ENCODE measurements around the gene CNOT1. TPM values are rescaled to one million over a fixed set of nuclear protein-coding genes. Genes with fewer than 3 reads are reported as not detected.

CNOT1 gene
- total and polyA plus RNA-seq, 4 donors, result 34.0 to 131 (median 78.5) TPM

- TF ChIP-seq HNF4G (IDR thresholded peaks at IDR 0.05) (no peak), GABPA (IDR thresholded peaks at IDR 0.05 in 1 of 2, conservative IDR thresholded peaks at IDR 0.05 in 1 of 2) (no peak), EGR1 (IDR thresholded peaks at IDR 0.05; ENCODE audit: low read depth in 2 of 2) (no peak), RAD21 (IDR thresholded peaks at IDR 0.05) (no peak), MAX (IDR thresholded peaks at IDR 0.05) (no peak), ATF3 (IDR thresholded peaks at IDR 0.05) (no peak), CTCF (IDR thresholded peaks at IDR 0.05; ENCODE audit: low read depth, low read length, missing input control) (no peak), HNF4A (conservative IDR thresholded peaks at IDR 0.05) (no peak), NR2F2 (IDR thresholded peaks at IDR 0.05) (no peak), SP1 (IDR thresholded peaks at IDR 0.05) (no peak), FOXA1 (IDR thresholded peaks at IDR 0.05) (no peak), FOXA2 (IDR thresholded peaks at IDR 0.05) (no peak), TAF1 (conservative IDR thresholded peaks at IDR 0.05) (no peak), RXRA (IDR thresholded peaks at IDR 0.05) (no peak), YY1 (IDR thresholded peaks at IDR 0.05) (no peak), JUND (IDR thresholded peaks at IDR 0.05) (no peak)
- TF ChIP-seq, protein P1, sequence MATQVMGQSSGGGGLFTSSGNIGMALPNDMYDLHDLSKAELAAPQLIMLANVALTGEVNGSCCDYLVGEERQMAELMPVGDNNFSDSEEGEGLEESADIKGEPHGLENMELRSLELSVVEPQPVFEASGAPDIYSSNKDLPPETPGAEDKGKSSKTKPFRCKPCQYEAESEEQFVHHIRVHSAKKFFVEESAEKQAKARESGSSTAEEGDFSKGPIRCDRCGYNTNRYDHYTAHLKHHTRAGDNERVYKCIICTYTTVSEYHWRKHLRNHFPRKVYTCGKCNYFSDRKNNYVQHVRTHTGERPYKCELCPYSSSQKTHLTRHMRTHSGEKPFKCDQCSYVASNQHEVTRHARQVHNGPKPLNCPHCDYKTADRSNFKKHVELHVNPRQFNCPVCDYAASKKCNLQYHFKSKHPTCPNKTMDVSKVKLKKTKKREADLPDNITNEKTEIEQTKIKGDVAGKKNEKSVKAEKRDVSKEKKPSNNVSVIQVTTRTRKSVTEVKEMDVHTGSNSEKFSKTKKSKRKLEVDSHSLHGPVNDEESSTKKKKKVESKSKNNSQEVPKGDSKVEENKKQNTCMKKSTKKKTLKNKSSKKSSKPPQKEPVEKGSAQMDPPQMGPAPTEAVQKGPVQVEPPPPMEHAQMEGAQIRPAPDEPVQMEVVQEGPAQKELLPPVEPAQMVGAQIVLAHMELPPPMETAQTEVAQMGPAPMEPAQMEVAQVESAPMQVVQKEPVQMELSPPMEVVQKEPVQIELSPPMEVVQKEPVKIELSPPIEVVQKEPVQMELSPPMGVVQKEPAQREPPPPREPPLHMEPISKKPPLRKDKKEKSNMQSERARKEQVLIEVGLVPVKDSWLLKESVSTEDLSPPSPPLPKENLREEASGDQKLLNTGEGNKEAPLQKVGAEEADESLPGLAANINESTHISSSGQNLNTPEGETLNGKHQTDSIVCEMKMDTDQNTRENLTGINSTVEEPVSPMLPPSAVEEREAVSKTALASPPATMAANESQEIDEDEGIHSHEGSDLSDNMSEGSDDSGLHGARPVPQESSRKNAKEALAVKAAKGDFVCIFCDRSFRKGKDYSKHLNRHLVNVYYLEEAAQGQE (IDR thresholded peaks at IDR 0.05), result no peak
- TF ChIP-seq, protein P2, sequence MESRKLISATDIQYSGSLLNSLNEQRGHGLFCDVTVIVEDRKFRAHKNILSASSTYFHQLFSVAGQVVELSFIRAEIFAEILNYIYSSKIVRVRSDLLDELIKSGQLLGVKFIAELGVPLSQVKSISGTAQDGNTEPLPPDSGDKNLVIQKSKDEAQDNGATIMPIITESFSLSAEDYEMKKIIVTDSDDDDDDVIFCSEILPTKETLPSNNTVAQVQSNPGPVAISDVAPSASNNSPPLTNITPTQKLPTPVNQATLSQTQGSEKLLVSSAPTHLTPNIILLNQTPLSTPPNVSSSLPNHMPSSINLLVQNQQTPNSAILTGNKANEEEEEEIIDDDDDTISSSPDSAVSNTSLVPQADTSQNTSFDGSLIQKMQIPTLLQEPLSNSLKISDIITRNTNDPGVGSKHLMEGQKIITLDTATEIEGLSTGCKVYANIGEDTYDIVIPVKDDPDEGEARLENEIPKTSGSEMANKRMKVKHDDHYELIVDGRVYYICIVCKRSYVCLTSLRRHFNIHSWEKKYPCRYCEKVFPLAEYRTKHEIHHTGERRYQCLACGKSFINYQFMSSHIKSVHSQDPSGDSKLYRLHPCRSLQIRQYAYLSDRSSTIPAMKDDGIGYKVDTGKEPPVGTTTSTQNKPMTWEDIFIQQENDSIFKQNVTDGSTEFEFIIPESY (IDR thresholded peaks at IDR 0.05), result no peak
These were observed 136.9 kb downstream of the CNOT1 start for GRCh38 chr16:58492735-58493134.

More at GRCh38 chr16:58492735-58493134, 136.9 kb downstream of the CNOT1 start:
- DNase-seq (ENCODE audit: low spot score), result no peak
- H3K4me1 ChIP-seq (ENCODE audit: control insufficient read depth in 4 of 4, insufficient read depth in 4 of 4, low read length in 3 of 4), result peaks cover 0 to 3% (median 0%) of the 10 kb centered on the region in 4 donors
- H3K9ac ChIP-seq (ENCODE audit: low read depth in 1 of 2, low read length in 2 of 2), result no peak overlapping the region
- no peaks in the 10 kb centered on the region for H3K27me3 ChIP-seq (ENCODE audit: control insufficient read depth in 4 of 4, insufficient read depth in 4 of 4, low read length in 3 of 4)
- H3K4me3 ChIP-seq (ENCODE audit: low read depth in 1 of 3, low read length in 3 of 3), result no peak overlapping the region
- no peaks in the 10 kb centered on the region for H3K36me3 ChIP-seq (ENCODE audit: control insufficient read depth in 4 of 4, insufficient read depth in 3 of 4, low read depth in 1 of 4, low read length in 3 of 4)
- WGBS, result 54% methylated on average over 5 of the region's 5 CpGs
- H3K27ac ChIP-seq (ENCODE audit: low read depth in 1 of 2, low read length in 2 of 2), result no peak overlapping the region
- no peaks in the 10 kb centered on the region for H3K9me3 ChIP-seq (ENCODE audit: control insufficient read depth in 4 of 4, low read length in 3 of 4)

Measured in liver (tissue), 9 donors.